ENCODE data around the gene PCSK2. TPM values are rescaled to one million over a fixed set of nuclear protein-coding genes. Genes with fewer than 3 reads are reported as not detected.

The PCSK2 gene
- total and polyA plus RNA-seq, 2 experiments from 2014 or later: 1.3 to 3.8 TPM

DNA sequence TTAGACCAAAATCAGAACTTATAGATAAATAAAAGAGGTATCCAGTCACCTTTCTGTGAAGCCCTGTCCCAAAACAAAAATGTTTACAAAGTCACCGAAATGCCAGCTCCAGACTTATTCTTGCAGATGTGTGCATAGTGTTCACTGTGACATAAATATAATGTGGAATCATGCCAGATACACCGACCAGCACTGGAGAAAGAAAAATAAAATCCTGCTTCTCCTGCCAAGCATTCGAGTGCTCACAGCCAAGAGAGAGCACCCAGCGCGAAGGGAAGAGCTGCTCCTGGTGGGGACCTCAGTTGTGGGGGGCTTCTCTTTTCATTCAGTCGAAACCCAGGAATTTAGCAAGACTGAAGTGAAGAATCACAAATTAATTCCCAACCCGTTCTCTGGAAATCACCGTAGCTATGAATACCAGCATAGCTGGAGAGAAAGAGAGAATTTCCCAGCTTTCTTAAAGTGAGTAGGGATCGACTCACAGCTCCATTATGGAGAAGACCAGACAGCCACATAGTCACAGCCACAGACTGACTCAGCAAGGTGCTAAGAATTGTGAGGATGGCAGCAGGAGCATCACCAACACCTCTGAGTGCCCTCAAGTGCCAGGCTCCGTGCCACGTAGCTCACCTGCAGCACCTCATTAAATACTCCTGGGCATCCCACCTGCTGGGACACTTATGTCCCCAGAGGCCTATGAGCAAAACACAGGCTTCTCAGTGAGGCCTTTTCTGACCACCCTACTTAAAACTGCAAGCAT, 271.2 kb downstream of the PCSK2 start:
- no peaks in the 10 kb centered on the region for H3K9me3 ChIP-seq (ENCODE audit: low read depth)
- H4K20me1 ChIP-seq (ENCODE audit: insufficient read depth, poor library complexity, severe bottlenecking): no peaks in the 10 kb centered on the region
- no peak overlapping the region for H3K27ac ChIP-seq
- H3K79me2 ChIP-seq: no peaks in the 10 kb centered on the region
- H3K4me3 ChIP-seq: no peak overlapping the region
- no peak overlapping the region for H3K4me2 ChIP-seq
- WGBS (ENCODE audit: low lambda C conversion rate, missing lambda C conversion rate): 71% methylated on average over 11 of the region's 11 CpGs
- no peak for DNase-seq (ENCODE audit: low spot score)
- H3K27me3 ChIP-seq: no peaks in the 10 kb centered on the region
- no peak overlapping the region for H2AFZ ChIP-seq
- H3K9me2 ChIP-seq (replicated peaks; ENCODE audit: insufficient read depth): no peaks in the 10 kb centered on the region
- H3K4me1 ChIP-seq (ENCODE audit: insufficient read depth): no peaks in the 10 kb centered on the region
- TF ChIP-seq EZH2phosphoT487 (IDR thresholded peaks at IDR 0.05; ENCODE audit: low read depth, severe bottlenecking, unreplicated experiment) (no peak), EZH2 (IDR thresholded peaks at IDR 0.05; ENCODE audit: borderline replicate concordance) (no peak)
- TF ChIP-seq, protein P1, sequence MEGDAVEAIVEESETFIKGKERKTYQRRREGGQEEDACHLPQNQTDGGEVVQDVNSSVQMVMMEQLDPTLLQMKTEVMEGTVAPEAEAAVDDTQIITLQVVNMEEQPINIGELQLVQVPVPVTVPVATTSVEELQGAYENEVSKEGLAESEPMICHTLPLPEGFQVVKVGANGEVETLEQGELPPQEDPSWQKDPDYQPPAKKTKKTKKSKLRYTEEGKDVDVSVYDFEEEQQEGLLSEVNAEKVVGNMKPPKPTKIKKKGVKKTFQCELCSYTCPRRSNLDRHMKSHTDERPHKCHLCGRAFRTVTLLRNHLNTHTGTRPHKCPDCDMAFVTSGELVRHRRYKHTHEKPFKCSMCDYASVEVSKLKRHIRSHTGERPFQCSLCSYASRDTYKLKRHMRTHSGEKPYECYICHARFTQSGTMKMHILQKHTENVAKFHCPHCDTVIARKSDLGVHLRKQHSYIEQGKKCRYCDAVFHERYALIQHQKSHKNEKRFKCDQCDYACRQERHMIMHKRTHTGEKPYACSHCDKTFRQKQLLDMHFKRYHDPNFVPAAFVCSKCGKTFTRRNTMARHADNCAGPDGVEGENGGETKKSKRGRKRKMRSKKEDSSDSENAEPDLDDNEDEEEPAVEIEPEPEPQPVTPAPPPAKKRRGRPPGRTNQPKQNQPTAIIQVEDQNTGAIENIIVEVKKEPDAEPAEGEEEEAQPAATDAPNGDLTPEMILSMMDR (IDR thresholded peaks at IDR 0.05; ENCODE audit: poor library complexity): no peak
- no peaks in the 10 kb centered on the region for H3K36me3 ChIP-seq (replicated peaks; ENCODE audit: insufficient read depth, low read depth)

DNA sequence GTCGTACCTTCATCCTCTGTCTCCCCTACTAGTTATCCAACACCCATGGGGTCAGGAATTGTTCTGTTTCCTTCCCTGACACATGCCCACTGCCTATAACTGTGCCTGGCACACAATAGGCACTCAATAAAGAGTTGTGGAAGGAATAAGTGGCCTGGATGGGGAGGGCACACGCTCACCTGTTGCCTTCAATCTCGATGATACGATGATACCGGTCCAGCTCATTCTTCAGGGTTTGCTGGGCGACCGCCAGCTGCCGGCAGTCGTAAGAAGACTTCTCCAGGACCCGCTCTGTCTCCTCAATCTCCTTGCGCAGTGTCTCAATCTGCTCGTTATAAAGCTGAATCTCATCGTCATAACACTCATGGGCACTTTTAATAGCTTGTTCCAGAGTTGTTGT, 271.8 kb downstream of the PCSK2 start:
- Histone ChIP-seq H3K4me2 (no peak overlapping the region), H3K27ac (no peak overlapping the region), H4K20me1 (ENCODE audit: insufficient read depth, poor library complexity, severe bottlenecking) (no peaks in the 10 kb centered on the region), H2AFZ (no peak overlapping the region), H3K4me1 (ENCODE audit: insufficient read depth) (no peaks in the 10 kb centered on the region), H3K27me3 (no peaks in the 10 kb centered on the region), H3K4me3 (no peak overlapping the region), H3K36me3 (replicated peaks; ENCODE audit: insufficient read depth, low read depth) (no peaks in the 10 kb centered on the region), H3K9me3 (ENCODE audit: low read depth) (no peaks in the 10 kb centered on the region), H3K9me2 (replicated peaks; ENCODE audit: insufficient read depth) (no peaks in the 10 kb centered on the region), H3K79me2 (no peaks in the 10 kb centered on the region)
- TF ChIP-seq, protein P1 (IDR thresholded peaks at IDR 0.05; ENCODE audit: poor library complexity): no peak
- no peak for TF ChIP-seq EZH2phosphoT487 (IDR thresholded peaks at IDR 0.05; ENCODE audit: low read depth, severe bottlenecking, unreplicated experiment)
- no peak for TF ChIP-seq EZH2 (IDR thresholded peaks at IDR 0.05; ENCODE audit: borderline replicate concordance)
- no peak for DNase-seq (ENCODE audit: low spot score)
- WGBS (ENCODE audit: low lambda C conversion rate, missing lambda C conversion rate): 95% methylated on average over 13 of the region's 13 CpGs

DNA sequence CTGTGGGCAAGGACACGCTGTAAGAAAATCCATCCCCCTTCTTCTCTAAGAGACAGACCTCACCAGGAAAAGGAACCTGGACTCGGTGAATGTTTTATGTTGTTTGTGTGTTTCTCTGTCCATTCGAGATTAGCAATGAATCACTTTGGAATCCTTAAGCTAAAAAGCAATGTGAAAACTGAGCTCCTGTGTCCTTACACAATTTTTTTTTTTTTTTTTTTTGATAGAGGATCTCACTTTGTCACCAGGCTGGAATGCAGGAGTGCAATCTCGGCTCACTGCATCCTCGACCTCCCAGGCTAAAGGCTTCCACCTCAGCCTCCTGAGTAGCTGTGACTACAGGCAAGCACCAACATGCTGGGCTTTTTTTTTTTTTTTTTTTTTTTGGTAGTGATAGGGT, 272.2 kb downstream of the PCSK2 start:
- Histone ChIP-seq H3K4me2 (no peak overlapping the region), H3K79me2 (no peaks in the 10 kb centered on the region), H3K4me1 (ENCODE audit: insufficient read depth) (no peaks in the 10 kb centered on the region), H3K9me3 (ENCODE audit: low read depth) (no peaks in the 10 kb centered on the region), H3K4me3 (no peak overlapping the region), H3K27ac (no peak overlapping the region), H3K9me2 (replicated peaks; ENCODE audit: insufficient read depth) (no peaks in the 10 kb centered on the region), H3K27me3 (no peaks in the 10 kb centered on the region), H4K20me1 (ENCODE audit: insufficient read depth, poor library complexity, severe bottlenecking) (no peaks in the 10 kb centered on the region), H3K36me3 (replicated peaks; ENCODE audit: insufficient read depth, low read depth) (no peaks in the 10 kb centered on the region), H2AFZ (no peak overlapping the region)
- WGBS (ENCODE audit: low lambda C conversion rate, missing lambda C conversion rate): 66% methylated on average over 5 of the region's 5 CpGs
- no peak for TF ChIP-seq EZH2phosphoT487 (IDR thresholded peaks at IDR 0.05; ENCODE audit: low read depth, severe bottlenecking, unreplicated experiment)
- TF ChIP-seq, protein P1 (IDR thresholded peaks at IDR 0.05; ENCODE audit: poor library complexity): no peak
- no peak for TF ChIP-seq EZH2 (IDR thresholded peaks at IDR 0.05; ENCODE audit: borderline replicate concordance)
- DNase-seq (ENCODE audit: low spot score): no peak
